GM18502 (cell line): ENCODE data around the gene DRD2.

Source experiments
- ATAC-seq: cut with Tn5 transposase; IDR thresholded peaks from one replicate; pipeline ENCODE4 v1.9.1; 2021; ENCODE audit warnings: mild to moderate bottlenecking; ENCODE audit not compliant: unreplicated experiment, poor library complexity

DRD2 gene

DNA sequence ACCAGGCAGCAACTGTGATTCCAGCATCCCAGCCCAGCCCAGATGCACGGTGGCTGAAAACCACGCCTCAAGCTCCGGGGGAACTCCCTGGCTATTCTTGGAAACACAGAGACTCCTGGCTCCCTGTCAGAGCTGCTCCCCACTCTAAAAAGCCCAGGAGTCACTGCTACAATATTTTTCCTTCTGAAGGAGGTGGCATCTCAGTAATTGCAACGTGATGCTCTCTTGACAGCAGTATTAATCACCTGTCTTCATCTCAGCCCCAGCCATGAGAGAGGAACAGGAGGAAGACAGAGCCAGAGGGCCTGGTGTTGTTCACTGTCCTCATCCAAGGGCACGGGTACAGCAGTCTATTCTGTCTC is 26.9 kb downstream of the DRD2 start:
- ATAC-seq = no peak

DNA sequence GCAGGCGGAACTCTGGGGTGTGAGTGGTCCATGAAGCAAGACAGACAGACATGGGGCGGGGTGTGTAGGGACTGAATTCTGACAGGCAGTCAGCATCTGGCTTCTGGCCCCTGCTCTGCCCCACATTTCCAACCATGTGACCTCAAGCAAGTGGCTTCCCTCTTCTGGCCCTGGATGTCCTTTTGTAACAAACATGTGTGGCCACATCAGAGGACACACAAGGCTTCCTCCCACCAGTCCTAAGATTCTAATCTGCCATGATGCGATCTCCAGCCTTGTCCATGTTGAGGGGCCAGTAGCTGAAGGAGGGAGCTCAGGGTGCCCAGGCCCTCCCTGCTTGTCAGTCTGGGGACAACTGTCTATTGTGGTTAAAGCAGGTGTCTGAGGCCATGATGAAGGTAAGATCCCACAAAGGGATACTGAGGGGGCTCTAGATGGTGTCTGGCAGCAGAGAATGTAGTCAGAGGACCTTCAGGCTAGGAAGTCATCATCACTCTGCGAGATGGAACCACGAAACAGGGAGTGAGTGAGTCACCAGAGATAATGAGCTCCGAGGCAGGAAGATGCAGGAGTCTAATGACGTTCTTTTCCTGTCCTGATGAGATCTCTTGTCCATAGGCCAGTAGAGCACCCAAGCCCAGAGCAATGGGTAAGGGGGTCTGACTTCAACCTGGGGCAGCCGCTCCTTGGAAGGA is 27.4 kb downstream of the DRD2 start:
- ATAC-seq = no peak

- no peak for ATAC-seq
Observed at GRCh38 chr11:113446938-113447337, 28.3 kb downstream of the DRD2 start.

DNA sequence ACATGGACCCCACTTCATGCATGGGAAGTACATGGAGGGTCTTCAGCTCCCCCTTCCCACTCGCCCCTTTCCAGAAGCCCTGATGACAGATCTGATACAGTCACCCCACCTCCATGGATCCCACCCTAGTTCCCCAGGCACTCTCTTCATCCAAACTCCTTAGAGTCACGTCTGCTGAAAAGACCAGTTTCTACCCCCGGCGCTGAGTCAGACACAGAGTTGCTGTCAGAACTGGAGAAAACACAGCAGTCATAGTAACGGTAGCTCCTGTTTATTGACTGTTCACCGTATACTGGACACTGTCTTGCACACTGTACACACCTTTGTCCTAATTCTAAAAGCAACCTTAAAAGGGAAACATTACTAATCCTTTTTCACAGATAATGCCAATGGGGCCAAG is 29.1 kb downstream of the DRD2 start:
- ATAC-seq = peak; percentile 53

DNA sequence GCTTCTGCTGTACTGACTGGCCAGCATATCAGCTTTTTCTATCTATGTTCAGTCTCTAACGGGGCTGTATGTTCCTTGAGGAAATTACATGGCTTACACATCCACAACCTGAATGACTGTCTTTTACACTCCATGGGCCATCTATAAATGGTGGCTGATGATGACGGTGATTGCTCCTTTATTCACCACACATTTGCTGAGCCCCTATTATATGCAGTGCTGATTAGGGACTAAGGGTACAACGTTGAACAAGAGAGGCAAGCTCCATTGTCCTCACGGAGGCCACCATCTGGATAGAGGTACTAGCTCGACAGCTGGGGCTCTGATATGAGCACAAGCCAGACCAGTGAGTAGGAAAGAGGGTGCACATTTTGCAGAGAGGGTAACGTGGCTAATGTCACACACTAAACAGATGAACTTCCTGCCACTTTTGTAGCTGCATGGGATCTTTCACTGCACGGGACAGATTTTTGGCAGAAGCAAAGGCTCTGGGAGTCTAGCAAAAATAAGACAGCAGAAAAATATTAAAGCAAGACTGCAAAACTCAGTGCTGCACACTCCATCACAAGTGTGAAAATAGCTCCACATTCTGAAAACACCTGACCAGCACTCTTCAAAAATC is 30.6 kb downstream of the DRD2 start:
- no peak for ATAC-seq

DNA sequence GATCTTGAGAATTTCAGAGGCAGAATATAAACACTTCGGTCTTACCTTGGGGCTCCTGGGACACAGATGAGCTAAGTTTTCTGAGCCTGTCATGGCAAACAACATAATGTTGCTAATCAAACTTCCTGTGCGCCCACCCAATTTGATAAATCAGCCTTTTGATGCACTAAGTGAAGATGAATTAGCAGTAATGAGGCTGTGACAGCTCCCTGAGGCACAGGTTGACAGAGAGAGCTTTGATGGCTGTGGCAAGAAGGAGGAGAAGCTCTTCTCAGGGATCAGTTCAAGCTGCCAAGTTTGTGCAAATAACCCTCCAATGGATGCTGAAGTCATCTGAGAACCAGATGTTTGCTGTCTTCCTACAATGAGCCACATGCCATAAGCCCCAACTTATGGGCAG is 34.4 kb downstream of the DRD2 start:
- no peak for ATAC-seq

DNA sequence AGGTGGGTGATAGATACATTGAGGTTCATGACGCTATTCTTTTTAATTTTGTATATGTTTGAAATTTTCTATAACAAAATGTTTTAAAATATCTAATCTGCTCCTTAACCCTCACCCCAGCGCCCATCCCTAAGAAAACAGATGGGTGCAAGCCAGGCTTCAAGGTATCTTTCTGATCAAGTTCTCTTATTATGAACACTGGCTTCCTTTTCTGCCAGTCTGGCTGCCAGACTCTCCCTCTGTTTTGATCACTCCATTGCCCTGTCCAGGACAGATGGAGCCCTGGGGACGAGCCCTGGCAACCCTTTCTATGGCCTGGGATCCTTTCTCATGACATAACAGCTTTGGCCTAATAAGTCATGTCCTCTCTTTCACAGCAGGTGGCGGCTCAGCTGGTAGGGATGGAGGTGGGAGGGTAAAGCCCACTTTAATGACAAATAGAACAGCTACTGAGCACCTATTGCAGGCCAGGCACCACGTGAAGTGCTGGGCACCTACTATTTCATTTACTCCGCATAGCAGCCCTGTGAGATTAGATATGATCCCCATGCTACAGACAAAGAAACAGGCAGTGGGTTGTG is 38.4 kb downstream of the DRD2 start:
- ATAC-seq = no peak

DNA sequence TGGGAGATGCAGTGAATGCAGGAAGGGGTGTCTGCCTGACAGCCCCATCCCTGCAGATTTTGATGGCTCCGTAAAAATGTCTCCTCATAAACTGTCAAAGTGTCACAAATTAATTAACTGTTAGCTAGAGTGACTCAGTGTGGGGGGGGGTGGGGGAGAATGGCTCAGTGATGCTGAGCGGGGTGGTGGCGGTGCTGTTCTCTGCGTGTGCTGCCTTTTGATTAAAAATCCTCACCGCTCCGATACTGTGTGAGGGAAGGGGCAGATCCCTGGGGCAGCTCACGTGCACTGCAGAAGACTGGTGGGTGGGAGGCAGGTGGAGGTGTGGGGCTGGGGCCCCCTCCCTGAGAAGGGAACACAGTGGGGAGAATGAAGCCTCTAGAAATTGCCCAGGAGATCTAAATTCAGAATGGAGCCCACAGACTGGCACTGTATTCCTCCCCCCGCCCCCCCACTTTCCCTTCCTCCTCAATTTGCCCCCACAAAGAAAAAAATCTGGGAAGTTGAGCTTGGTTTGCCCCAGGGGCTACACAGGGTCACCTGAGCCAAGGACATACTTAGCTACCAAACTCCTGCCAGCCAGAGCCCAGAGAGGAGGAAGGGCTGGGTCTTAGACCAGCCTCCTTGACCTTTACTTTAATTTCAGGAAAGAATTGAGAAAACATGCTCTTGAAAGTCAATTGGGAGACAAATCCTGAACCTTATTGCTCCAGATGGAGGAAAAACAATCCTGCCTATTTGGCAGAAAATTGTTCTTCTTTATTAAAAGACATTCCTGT is 39.8 kb downstream of the DRD2 start:
- no peak for ATAC-seq

DNA sequence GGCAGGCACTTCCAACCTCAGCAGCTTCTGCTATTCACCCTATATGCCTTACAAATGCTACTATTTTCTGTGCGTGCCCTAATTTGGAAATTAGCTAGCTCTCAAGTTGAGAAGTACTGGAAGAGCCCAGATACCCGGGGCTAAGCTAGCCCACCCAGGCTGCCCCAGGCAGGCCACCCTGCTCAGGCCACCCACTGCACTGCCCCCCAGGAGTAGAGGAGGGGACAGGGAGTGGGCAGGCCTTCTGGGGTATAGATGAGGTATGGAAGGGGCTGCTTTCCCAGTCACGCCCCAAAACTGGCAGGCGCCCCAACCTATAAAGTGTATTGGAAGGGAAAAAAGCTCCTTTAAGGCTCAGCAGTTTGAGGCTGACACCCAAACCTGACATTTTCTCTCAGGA is 43.5 kb downstream of the DRD2 start:
- no peak for ATAC-seq

DNA sequence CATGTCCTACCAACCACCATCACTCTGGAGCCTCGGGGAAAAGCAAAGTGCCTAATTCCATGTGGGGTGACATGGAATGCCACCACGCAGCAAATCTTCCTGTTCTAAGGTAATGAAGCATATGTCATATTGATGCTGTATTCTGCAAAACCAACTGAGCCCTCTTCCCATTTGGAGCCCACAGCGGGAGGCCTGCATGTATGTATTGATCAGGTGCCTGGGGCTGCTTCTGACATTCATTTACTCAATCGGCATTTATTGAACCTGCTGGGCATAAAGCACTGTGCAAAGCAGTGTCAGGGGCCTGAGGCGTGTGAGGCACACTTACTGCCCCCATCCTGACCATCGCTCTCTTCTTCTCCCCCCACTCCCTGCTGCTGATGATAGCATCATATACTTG is 48.5 kb downstream of the DRD2 start:
- ATAC-seq = no peak

DNA sequence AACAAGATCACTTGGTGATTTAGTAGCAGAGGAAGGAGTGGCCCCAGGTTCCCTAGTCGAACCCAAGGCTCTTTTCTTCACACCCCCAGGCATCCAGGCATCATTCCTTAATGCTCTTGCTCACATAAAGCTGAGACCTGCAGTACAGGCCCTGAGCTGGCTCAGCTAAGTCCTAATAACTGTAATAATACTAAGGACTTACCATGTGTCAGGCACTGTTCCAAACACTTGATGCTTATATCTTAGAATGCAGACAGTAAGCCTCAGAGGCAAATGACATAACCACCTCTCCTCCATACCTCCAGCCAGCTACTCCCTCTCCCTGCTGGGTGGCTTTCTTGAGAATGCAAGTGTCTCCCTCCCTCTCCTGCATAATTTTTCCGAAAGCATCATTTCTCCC is 54.4 kb downstream of the DRD2 start:
- ATAC-seq = no peak

GRCh38 chr11:113419454-113420003 is 55.7 kb downstream of the DRD2 start:
- ATAC-seq = no peak

GRCh38 chr11:113417428-113417827 is 57.8 kb downstream of the DRD2 start:
- ATAC-seq = peak; percentile 43

DNA sequence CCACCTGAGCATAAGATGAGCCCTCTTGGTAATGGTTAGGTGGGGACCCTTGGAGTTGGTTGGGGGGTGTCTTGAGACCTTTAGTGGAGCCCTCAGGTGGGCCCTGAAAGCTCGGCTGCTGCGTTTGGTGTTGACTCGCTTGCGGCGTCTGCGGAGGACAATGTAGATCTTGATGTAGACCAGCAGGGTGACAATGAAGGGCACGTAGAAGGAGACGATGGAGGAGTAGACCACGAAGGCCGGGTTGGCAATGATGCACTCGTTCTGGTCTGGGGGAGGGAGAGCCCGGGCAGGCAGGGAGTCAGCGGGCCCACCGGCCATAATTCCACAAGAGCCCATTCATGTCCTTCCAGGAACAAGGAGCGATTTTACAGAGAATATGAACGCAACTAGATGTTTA is 59.9 kb downstream of the DRD2 start:
- no peak for ATAC-seq

DNA sequence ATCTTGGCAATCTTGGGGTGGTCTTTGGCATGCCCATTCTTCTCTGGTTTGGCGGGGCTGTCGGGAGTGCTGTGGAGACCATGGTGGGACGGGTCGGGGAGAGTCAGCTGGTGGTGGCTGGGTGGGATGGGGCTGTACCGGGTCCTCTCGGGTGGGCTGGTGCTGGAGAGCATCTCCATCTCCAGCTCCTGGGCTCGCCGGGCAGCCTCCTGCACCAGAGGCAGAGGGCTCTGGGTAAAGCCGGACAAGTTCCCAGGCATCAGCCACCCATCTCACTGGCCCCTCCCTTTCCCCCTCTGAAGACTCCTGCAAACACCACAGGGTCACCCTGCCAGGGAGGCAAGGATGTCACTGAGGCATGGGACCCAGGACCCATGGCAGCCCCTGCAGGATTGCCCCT is 62.5 kb downstream of the DRD2 start:
- ATAC-seq = no peak

GRCh38 chr11:113411536-113411935 is 63.7 kb downstream of the DRD2 start:
- ATAC-seq = no peak

DNA sequence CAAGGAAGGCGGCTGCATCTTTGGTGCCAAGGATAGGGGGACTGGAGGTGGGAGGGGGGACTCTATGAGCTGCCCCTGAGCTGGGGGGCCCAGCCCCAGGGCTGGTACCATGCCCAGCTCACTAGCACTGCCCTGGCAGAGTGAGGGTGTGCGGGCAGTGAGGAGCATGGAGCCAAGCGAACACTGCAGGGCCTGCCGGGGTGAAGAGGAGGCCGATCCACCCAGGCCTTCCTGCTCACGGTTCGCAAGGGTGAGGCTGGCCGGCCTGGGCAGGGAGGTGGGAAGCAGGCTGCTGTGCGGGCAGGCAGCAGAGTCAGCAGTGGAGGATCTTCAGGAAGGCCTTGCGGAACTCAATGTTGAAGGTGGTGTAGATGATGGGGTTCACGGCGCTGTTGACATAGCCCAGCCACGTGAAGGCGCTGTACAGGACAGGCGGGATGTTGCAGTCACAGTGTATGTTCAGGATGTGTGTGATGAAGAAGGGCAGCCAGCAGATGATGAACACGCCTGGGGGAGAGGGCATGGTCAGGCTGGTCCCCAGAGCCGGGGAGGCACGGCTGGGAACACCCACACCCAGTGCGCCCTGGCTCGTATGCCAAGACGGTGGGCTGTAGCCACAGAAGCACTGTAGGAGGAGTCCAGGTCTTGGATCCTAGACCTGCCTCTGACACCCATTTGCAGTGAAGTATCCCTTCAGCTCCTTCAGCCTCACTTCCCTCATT is 64.6 kb downstream of the DRD2 start:
- no peak for ATAC-seq

DNA sequence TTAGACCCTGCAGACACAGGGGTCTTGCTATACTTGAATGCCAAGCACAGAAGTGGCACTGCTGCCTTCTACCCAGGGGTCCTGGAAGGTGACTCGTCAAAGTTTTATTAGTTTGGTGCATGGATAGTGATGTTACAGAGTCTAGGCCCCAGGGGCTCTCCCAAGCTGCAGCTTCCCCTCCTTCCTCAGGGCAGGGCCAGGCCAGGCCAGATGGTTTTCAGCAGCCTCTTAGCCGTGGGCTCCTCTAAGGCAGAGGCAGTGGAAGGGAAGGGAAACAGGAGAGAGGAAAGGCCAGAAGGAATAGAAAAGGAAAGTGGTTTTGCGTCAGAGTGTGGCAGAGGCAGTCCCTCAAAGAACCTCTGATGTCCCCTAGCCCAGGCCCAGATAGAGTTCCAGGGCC is 65.7 kb downstream of the DRD2 start:
- ATAC-seq = no peak

GRCh38 chr11:113408887-113409286 is 66.3 kb downstream of the DRD2 start:
- ATAC-seq = no peak

DNA sequence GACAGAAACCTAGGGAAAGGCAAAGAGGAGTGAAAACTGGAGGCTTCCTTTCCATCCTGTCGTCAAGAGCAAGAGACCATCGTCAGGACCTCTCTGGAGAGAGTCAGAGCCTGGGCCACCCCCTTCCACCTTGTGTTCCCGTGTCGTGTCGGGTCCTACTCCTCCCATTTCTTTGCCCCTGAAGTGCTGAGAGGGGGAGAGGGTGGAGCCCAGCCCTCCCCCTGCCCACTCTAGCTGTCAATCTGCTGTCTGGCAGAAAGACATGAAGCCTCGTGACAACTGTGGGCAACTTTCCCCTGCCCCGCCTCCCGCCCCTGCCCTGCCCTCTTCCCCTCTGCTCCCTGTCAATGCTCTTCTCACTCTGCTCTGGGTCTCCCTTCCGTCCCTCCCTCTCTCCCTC is 67.0 kb downstream of the DRD2 start:
- no peak for ATAC-seq
